GM18873 (cell line): ENCODE data around the gene DCAF17.
"Not testable (repeated sequence)": the region's sequence is repeated elsewhere in the genome, so short reads cannot be mapped to it uniquely, and the experiment has no call there.

Source experiments
- ATAC-seq: cut with Tn5 transposase; IDR thresholded peaks from one replicate; pipeline ENCODE4 v1.9.1; 2021; ENCODE audit warnings: mild to moderate bottlenecking, moderate library complexity, moderate number of reproducible peaks; ENCODE audit not compliant: unreplicated experiment, low FRiP score

DCAF17 gene

GRCh38 chr2:171410101-171410500 is 23.9 kb upstream of the DCAF17 start:
- no peak for ATAC-seq

DNA sequence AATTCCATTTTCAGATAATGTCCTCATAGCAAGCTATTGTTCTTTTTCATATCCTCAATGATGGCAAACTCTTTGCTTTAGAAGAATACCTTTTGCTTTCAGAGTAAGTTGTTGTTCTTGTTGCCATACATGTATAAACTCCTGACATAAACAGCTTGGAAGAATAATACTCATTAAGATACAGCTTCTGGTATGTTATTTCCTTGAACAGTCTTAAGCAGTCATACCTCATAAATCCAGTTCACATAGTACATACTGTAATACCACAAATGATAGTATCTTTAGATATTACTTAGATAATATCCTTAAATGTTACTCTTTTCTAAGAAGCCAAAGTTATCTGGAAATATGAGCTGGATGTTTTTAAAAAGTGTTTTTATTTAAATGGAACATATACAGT is 23.4 kb upstream of the DCAF17 start:
- ATAC-seq, result no peak

DNA sequence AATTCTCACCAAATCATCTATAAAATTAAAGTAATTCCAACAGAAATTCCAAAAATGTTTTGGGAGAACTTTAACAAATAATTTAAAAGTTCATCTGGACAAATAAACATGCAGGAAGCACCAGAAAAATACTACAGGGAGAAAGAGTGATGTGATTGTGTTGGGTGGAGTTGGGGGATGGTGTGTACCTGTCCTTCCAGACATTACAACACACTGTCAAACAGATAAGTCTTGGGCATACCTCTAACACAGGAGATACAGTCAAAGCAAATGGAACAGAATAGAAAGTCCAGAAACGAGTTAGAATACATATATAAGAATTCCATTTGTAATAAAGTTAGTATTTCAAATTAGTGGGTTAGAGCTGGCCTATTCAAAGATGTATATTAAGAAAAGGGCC is 22.8 kb upstream of the DCAF17 start:
- no peak for ATAC-seq

- no peak for ATAC-seq
Measured at GRCh38 chr2:171411791-171412483, 22.1 kb upstream of the DCAF17 start.

- ATAC-seq, result no peak
Measured at GRCh38 chr2:171412571-171413175, 21.4 kb upstream of the DCAF17 start.

DNA sequence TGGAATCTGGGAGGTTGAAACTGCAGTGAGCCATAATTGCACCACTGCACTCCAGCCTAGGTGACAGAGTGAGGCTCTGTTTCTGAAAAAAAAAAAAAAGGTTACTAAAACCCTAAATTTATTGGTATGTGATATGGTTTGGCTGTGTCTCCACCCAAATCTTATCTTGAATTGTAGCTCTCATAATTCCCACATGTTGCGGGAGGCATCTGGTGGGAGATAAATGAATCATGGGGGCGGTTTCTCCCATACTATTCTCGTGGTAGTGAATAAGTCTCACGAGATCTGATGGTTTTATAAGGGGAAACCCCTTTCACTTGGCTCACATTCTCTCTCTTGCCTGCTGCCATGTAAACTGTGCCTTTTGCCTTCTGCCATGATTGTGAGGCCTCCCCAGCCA is 19.4 kb upstream of the DCAF17 start:
- ATAC-seq, result not testable (repeated sequence)

GRCh38 chr2:171416009-171416926 is 17.8 kb upstream of the DCAF17 start:
- ATAC-seq, result peak; percentile 89

DNA sequence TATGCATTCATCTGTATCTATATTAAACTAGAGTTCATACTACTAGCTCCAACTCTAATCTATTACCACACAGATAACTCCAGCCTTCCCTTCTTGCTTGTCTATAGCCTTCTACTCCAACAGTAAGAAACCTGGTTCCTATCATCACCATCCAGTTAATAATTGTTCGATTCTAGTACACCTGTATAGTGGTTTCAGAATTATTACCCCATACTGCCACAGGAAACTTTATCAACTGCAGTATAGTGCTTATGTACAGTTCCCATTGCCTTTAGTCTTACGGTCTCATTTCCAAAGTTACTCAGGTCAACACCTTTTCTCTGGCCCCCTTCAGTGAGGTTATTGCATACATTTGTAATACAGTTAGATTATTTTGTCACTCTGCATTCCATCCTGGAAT is 14.7 kb upstream of the DCAF17 start:
- ATAC-seq, result no peak

GRCh38 chr2:171420728-171421563 is 13.1 kb upstream of the DCAF17 start:
- ATAC-seq, result no peak

DNA sequence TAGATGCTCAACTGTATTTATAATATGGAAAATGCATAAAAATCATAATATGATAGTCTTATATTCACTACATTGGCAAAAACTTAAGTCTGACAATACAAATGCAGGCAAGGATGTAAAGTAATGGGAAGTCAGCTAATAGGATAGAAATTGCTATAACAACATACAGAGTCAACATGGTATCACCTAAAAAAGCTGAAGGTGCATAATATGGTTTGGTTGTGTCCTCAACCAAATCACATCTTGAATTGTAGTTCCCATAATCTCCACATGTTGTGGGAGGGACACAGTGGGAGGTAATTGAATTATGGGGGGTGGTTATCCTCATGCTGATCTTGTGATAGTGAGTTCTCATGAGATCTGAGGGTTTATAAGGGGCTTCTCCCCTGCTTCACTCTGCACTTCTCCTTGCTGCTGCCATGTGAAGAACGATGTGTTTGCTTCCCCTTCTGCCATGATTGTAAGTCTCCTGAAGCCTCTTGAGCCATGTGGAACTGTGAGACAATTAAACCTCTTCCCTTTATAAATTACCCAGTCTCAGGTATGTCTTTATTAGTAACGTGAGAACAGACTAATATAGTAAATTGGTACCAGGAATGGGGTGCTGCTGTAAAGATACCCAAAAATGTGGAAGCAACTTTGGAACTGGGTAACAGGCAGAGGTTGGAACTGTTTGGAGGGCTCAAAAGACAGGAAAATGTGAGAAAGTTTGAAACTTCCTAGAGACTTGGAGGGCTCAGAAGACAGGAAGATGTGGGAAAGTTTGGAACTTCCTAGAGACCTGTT is 11.1 kb upstream of the DCAF17 start:
- not testable (repeated sequence) for ATAC-seq

DNA sequence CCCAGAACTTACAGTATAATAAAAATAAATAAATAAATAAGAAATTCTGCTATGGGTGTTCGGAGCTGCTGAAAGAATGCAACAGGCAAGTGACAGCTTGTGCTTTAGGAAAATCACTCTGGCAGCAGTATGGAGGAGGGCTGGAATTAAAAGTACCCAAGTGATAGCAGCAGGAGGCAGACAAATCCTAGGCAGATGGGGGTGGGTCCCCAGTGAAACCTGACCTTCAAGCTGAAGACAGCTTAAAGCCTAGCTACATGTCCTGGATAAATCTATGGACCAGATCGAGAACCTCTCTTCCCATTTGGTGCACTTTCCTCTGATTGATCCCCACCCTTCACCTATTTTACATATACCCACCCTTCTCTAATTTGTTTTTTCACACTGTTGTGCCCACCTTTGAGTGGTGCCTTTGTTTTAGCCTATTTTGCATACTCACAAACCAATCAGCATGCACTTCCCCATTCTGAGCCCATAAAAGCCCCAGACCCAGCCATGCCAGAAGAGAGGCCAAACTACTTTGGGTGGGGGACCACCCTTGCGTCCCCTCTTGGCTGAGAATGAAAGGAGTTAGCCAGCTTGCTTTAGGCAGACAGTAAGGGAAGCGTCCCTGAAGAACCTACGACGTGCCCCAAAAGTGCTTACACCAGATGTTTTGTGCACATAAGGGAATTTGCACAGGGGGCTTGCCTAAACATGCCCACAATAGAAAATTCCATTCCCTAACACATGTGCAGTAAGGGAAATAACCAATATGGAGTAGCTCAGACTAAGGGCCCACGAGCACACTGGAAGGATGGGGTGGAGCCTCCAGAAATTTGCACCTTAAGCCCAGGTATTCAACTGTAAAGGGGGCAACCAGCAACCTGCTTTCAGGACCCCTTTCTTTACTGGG is 3.3 kb upstream of the DCAF17 start:
- no peak for ATAC-seq

- no peak for ATAC-seq
Measured at GRCh38 chr2:171431677-171432167, 2.3 kb upstream of the DCAF17 start.

- ATAC-seq, result no peak
Measured at GRCh38 chr2:171432206-171432968, 1.6 kb upstream of the DCAF17 start.

- no peak for ATAC-seq
Measured at GRCh38 chr2:171432969-171433762, 860 bp upstream of the DCAF17 start.

DNA sequence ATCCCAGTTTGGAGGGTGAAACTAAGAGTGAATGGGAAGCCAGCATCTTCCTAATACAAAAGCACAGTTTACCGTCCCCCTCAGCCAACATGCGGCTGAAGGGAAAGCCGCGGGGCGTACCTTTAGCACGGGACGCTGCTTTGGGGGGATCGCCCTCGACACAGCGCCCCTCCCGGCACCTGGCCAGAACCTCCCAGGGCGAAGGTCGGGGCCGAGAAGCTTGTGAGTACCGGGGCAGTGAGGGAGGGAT is 338 bp upstream of the DCAF17 start, which contains the start of gene METTL8:
TSS of gene METTL8 (minus strand) at position 228 of the 250 bp plus-strand sequence. CDS start 41,805 bp downstream, outside the sequence.
- ATAC-seq, result no peak

DNA sequence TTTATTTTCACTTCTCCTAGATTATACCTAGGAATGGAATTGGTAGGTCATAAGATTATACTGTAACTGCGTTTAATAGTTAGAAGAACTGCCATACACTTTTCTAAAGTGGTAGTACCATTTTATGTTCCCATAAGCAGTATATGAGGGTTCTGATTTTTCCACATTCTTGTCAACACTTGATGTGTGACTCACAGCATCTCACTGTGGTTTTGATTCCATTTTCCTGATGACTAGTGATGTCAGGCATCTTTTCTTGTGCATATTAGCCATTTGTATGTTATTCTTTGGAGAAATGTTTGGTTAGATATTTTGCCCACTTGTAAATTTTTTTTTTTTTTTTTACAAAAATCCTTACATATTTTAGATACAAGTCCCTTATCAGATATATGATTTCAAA is 2.3 kb downstream of the DCAF17 start:
- ATAC-seq, result no peak

DNA sequence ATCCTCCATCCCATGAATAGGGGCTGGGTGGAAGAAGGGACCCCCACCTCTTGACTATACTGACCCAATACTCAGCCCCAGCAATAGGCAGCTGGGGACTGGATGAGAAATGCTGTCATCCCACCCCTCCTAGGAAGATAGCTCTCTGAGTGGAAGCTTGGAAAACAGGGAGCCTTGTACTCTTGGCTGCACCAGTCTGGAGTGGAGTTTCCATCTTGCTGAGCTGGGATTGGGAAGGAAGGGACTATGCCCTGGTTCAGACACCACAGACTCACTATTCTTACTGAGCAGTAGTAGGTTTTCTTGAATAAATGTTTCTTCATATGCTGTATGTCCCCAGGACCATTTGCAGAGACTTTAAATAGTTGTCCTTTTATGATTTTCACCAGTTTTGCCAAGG is 7.4 kb downstream of the DCAF17 start:
- no peak for ATAC-seq
